Ishikawa (cell line): ENCODE data around the gene CTDP1.

ENCODE experiments used
- CEBPB ChIP-seq: IDR thresholded peaks from 2 replicates; pipeline ENCODE4 v1.6.1; 2012
- CREB1 ChIP-seq: IDR thresholded peaks from 2 replicates; pipeline ENCODE4 v1.6.1; 2012; ENCODE audit warnings: low read depth
- EGR1 ChIP-seq: IDR thresholded peaks from 2 replicates; pipeline ENCODE4 v1.6.1; 2012
- EP300 ChIP-seq: IDR thresholded peaks from 2 replicates; pipeline ENCODE4 v1.6.1; 2012; ENCODE audit warnings: borderline replicate concordance
- FOXM1 ChIP-seq: IDR thresholded peaks from 2 replicates; pipeline ENCODE4 v1.6.1; 2012; ENCODE audit warnings: low read depth, borderline replicate concordance
- RAD21 ChIP-seq: IDR thresholded peaks from 2 replicates; pipeline ENCODE4 v1.6.1; 2012; ENCODE audit warnings: low read depth
- TAF1 ChIP-seq: IDR thresholded peaks from 2 replicates; pipeline ENCODE4 v1.6.1; 2012; ENCODE audit warnings: low read depth, mild to moderate bottlenecking
- TCF12 ChIP-seq: IDR thresholded peaks from 2 replicates; pipeline ENCODE4 v1.6.1; 2012; ENCODE audit warnings: low read depth
- TEAD4 ChIP-seq: IDR thresholded peaks from 2 replicates; pipeline ENCODE4 v1.6.1; 2012
- YY1 ChIP-seq: IDR thresholded peaks from 2 replicates; pipeline ENCODE4 v1.6.1; 2012; ENCODE audit warnings: low read depth
- ZBTB7A ChIP-seq: IDR thresholded peaks from 2 replicates; pipeline ENCODE4 v1.6.1; 2012; ENCODE audit warnings: low read depth
- TF ChIP-seq, protein P1 (sequence below): IDR thresholded peaks from 2 replicates; pipeline ENCODE4 v1.6.1; 2012; ENCODE audit warnings: low read depth, mild to moderate bottlenecking
- TF ChIP-seq, protein P2 (sequence below): IDR thresholded peaks from 2 replicates; pipeline ENCODE4 v1.6.1; 2012
- TF ChIP-seq, protein P3 (sequence below): IDR thresholded peaks from 2 replicates; pipeline ENCODE4 v1.6.1; 2012

GRCh38 chr18:79756143-79756500 lies 76.5 kb downstream of the CTDP1 start:
- TF ChIP-seq, protein P1, sequence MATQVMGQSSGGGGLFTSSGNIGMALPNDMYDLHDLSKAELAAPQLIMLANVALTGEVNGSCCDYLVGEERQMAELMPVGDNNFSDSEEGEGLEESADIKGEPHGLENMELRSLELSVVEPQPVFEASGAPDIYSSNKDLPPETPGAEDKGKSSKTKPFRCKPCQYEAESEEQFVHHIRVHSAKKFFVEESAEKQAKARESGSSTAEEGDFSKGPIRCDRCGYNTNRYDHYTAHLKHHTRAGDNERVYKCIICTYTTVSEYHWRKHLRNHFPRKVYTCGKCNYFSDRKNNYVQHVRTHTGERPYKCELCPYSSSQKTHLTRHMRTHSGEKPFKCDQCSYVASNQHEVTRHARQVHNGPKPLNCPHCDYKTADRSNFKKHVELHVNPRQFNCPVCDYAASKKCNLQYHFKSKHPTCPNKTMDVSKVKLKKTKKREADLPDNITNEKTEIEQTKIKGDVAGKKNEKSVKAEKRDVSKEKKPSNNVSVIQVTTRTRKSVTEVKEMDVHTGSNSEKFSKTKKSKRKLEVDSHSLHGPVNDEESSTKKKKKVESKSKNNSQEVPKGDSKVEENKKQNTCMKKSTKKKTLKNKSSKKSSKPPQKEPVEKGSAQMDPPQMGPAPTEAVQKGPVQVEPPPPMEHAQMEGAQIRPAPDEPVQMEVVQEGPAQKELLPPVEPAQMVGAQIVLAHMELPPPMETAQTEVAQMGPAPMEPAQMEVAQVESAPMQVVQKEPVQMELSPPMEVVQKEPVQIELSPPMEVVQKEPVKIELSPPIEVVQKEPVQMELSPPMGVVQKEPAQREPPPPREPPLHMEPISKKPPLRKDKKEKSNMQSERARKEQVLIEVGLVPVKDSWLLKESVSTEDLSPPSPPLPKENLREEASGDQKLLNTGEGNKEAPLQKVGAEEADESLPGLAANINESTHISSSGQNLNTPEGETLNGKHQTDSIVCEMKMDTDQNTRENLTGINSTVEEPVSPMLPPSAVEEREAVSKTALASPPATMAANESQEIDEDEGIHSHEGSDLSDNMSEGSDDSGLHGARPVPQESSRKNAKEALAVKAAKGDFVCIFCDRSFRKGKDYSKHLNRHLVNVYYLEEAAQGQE: no peak
- TF ChIP-seq CREB1 (no peak), RAD21 (no peak), YY1 (no peak), TAF1 (no peak), CEBPB (no peak), TCF12 (no peak), EP300 (no peak), TEAD4 (no peak), ZBTB7A (no peak), FOXM1 (no peak), EGR1 (no peak)
- TF ChIP-seq, protein P2, sequence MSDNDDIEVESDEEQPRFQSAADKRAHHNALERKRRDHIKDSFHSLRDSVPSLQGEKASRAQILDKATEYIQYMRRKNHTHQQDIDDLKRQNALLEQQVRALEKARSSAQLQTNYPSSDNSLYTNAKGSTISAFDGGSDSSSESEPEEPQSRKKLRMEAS: no peak
- TF ChIP-seq, protein P3, sequence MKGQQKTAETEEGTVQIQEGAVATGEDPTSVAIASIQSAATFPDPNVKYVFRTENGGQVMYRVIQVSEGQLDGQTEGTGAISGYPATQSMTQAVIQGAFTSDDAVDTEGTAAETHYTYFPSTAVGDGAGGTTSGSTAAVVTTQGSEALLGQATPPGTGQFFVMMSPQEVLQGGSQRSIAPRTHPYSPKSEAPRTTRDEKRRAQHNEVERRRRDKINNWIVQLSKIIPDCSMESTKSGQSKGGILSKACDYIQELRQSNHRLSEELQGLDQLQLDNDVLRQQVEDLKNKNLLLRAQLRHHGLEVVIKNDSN: no peak
